Hypothalamus (tissue), 51 donors: ENCODE results near the gene JARID2.
"Not testable (repeated sequence)": the region's sequence is repeated elsewhere in the genome, so short reads cannot be mapped to it uniquely, and the experiment has no call there.

Experiments
- DNase-seq, 51 donors: peaks; one replicate each; lab custom pipeline; 2025; lab: John Stamatoyannopoulos, UW

The JARID2 gene

DNA sequence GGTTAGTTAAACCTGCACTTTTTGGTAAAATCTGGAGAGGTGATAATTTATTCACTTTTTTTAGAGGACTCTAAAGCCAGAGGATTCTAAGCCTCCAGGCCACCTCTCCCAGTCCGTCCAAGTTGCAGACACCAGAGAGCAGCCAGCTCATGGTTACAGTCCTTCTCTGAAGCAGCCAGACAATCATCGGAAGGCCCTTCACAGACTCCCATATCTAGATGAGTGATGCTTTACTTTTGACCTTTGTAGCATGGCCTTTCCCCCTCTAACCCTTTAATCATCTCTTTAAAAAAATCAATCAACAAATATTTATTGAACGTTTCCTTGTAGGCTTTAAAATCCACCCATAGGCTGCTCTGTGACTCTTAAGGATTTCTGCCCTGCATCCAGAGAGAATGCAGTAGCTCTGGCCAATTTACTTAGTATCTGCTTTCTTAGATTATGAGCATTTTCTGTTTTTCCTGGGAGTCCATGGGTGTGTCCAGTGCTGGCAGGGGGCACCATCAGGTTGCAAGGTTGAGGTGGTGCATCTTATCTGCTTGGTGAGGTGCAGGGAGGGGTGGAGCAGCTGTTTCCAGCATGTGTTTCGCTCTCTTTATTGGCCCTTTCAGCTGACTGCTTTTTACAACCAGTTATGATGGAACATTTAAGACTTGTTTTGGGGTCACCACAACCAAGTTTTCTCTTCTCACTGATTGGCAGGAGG is 58.6 kb downstream of the JARID2 start:
- no peak for DNase-seq

DNA sequence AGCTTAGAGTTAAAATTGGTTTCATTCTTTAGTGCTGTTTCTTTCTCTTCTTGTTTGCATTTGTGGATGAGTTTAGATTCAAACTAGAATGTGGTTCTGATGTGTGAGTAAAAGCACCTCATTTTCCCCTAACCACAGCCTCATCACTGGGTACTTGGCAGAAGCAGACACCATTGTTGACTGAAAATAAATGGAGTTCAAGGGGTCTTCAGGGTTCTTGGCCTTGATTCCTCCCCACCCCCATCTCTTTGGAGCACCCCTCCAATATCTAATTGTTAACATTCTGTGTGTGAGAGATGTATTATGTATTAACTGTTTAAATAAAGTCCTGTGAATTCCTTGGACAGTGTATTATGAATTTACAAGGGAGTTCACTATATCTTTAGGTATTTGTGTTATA is 59.6 kb downstream of the JARID2 start:
- DNase-seq: no peak

DNA sequence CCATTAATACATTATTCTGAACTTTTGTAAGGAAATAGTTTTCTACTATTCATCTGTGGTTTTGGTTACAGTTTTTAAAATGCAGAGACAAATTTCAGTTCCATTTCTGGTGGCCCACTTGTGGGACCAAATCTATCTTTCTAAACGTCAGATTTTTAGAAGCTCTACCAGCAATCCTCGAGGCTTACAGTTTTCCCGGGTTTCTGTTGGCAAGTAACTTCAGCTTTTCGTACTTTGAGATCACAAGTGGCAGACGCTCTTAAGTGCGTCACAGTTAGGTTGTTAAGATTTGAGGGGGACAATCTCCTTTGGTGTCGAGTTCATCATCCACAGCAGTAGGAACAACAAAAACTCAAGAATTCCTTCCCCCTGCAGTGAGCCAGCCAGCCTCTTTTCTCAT is 60.0 kb downstream of the JARID2 start:
- DNase-seq: no peak

DNA sequence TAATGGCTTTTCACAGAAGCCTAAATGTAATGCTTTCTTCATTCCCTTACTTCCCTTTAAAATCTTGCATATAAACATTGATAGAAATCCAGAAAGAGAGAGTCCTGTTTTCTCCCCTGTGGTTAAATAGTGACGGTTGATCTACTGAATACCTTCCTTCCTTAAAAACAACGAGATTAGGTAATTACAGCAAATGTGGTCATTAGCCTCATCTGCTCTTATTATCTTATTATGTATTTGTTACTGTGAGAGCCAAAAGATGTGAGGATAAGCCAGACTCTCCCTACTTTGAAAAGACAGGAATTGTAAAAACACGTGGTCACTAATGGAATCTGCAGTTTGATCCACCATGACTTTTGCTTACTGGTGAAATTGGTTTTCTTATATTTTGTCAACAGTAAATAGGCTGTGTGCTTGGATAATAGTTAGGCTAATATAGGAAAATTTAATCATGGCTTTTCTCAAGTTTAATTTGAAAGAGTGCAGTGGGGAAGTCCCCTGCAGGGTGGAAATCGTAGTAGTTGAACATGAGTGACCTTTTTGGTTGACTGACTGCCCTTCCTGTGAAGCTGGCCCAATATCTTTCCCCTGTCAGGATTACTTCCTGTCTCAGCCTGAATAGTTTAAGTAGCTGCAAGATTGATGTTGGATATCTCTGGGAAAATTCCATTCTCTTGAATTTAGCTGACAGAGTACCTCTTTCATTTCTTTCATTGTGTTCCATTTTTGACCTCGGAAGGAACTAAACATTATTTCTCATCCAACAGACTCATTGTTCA is 62.8 kb downstream of the JARID2 start:
- no peak for DNase-seq

DNA sequence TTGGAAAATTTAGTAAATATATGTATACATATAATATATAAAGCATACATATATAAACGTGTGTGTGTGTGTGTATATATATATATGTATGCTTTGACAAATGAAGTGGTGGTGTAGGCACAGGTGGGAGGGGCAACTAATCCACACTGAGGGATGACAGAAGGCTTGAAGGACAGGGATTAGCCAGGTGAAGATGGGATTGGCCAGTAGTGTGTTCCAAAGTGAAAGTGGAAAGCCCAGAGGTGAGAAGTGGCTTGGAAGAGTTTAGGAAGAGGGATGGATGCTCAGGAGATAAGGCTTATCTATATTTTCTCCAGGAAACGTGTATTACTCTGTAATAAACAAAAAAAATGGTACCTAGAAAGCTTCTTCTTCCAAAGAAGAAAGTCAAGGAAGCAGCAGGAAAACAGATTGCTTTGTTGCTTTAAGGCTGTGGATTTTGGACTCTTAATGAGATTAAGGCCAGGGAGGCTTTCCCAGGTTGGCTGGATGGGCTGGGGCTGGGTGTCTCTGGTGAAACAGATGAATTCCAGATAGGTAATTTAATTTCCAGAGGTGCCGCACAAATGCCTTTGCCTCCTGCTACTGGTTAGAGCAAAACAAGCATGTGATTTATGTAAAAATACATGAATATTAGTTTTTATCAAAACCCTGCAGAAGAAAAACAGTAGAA is 63.9 kb downstream of the JARID2 start:
- no peak for DNase-seq

DNA sequence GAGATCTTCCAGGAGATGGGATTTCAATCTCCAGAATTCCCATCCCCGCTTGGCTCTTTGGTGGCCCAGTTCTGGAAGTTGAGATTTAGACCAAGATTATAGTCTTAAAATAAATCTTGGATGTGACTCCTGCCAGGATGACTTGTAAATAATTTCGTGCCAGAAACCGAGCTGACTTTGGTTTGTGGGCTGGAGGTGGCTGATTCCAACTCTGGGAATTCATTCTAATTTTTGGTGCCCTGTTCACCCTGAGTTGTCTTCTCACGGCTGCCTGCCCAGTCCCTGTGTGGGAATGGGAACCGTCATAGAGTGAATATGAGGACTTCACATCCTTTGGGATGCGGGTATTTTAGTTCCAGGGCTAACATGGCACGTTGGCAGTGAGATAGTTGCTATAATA is 64.8 kb downstream of the JARID2 start:
- DNase-seq: no peak

DNA sequence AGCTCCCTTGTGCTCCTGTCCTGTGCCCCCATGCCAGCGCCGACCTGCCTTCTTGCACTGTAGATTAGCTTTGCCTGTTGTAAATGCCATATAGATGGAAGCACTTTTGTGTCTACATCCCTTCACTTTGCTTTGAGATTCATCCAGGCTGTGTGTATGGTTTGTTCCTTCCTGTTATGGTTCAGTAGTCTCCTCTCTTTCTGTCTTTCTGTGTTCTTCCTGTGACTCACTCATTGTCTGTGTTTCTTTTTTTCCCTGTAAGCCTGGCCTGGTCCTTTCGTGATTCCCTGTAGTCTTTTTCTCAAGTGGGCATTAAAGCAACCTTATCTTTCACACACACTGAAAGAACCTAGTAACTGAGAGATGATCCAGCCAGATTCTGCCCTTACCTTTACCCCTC is 66.6 kb downstream of the JARID2 start:
- DNase-seq: no peak

DNA sequence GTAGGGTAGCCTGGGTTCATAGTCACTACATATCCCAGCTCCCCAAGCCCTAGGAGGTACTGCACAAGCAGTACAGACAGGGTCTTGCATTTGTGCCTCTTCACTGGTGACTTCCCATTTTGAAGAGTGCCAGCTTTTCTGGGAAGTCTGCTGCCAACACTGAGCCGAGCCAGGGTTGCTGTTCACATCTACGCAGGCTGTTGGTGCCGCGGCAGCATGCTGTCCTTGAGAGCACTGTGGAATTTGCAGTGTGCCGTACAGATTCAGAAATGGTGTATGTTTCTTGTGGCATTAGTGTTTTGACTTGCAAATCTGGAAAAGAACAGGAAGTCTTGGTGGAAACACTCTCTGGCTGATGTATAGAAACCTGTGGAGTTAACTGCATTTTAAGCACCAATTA is 67.5 kb downstream of the JARID2 start:
- peak in 36 of 51 donors; percentile 11 to 74 (median 49) for DNase-seq

DNA sequence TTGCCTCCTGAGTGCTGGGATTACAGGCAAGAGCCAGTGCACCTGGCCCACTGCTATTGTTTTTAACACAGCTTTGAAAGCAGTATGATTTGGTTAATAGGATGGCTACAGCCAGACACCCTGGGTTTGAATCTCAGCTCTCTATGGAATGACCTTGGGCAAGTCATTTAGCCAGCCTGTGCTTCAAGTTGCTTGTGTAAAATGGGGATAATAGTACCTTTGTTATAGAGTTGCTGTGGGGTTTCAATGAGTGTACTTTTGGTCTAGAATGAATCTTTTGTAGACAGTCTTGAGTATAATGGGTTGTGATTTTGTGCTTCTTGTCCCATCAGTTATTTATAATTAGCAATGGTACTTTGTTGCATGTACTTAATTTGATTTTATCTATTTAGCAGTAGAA is 70.9 kb downstream of the JARID2 start:
- no peak for DNase-seq

DNA sequence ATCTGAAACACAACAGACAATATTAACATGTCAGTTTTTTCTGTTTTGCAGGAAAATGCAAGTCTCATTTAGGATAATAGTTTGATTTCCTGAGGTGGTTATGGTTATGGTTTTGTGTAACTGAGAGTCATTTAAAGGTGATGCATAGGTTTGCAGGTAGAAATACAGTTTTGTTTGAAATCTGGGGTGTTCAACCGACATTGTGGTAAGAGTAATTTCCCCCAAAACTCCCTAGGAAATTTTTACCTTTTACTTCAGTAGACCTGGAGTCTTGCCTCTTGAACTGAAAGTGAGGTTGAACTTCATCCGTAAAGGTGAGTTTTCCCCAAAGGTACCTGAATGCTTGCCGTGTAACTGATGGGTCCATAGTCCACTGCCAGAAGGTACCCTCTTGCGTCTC is 71.4 kb downstream of the JARID2 start:
- DNase-seq: no peak

DNA sequence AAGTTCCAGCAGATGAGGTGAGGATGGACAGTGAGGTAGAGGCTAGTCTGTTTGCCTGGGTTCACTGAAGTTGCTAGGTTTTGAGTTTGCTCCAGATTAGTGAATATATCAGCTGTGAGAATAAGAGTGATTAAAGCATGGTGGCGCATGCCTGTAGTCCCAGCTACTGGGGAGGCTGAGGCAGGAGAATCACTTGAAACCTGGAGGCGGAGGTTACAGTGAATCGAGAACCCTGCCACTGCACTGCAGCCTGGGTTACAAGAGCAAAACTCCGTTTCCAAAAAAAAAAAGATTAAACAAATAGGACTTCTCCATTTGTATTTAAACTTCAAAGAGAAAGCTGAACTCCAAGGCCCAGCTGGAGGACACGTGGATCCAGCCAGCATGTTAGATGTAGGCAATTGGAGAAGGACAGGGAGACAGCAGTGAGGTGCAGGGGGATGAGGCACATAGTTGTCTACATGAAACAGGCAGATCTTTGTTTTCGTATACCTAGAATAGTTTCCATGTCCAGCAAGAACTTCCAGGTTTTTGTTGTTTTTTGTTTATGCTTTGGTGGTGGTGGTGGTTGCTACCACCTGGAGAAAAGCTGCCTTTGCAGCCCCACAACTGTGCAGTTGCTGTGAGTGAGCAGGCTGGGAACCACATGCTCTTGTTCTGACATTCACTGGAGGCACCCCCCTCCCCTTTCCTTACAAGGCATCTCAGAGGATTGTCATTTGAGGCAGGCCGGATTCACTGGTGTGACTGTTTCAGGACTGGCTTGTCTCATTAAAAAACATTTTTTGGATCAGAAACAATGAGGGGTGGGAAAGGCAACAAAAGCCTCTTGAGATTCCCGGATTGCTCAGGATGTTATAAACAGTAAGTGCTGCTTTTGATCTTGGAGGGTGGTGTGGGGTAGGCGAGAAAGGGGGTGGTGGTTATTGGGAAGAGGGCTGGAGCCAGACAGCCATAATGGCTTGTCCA is 72.3 kb downstream of the JARID2 start:
- peak in 2 of 51 donors; percentile 11 to 15 for DNase-seq

DNA sequence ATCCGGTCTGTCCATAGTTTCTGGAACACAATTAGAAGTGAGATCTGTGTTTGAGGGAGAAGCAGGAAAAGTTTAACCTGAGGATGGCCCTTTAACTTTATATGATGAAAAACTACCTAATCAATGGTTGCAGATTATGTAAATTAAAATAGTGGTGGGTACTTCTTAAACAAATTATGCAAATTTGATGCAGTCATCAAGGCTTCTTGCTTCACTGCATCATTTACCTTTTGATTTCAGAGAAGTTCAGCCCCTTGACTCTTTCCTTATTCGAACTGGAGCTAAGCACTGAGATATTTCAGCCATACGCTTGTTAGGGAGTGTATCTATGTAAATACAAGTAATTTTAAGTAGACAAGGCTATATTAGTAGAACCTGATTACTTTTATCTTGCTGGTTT is 73.8 kb downstream of the JARID2 start:
- DNase-seq: no peak

DNA sequence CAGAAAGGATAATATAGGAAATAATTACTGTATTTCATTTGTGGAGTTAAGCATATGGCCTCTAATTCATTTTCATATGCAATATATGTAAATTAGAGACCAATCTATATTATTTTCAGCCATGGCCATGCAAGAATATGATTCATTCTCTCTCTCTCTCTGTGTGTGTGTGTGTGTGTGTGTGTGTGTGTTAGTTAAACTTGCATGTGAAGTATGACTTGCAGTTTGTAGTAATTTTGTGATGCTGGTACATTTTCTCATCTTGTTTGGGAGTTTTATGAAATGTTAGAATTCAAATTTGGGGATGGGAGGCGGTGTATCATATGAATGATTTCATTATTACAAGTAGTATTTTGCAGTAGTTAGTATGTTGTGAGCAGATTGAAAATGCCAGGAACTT is 74.8 kb downstream of the JARID2 start:
- DNase-seq: no peak

DNA sequence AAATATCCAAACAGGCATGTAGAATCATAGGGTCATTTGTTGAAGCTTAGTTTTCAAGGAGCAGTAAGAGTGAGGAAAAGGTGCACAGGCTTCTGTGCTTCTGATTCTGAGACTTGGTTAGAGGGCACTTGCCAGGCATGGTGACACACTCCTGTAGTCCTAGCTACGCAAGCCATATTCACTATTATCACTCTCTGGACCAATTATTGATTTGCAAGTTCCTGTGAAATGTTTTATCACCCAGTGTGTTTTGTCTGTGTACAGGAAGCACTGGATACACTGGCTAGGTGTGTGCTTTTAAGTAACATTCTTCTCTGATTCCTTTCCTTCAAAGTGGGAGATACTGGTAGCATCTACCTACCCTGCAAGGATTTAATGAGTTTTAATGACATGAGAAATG is 76.3 kb downstream of the JARID2 start:
- DNase-seq: no peak

DNA sequence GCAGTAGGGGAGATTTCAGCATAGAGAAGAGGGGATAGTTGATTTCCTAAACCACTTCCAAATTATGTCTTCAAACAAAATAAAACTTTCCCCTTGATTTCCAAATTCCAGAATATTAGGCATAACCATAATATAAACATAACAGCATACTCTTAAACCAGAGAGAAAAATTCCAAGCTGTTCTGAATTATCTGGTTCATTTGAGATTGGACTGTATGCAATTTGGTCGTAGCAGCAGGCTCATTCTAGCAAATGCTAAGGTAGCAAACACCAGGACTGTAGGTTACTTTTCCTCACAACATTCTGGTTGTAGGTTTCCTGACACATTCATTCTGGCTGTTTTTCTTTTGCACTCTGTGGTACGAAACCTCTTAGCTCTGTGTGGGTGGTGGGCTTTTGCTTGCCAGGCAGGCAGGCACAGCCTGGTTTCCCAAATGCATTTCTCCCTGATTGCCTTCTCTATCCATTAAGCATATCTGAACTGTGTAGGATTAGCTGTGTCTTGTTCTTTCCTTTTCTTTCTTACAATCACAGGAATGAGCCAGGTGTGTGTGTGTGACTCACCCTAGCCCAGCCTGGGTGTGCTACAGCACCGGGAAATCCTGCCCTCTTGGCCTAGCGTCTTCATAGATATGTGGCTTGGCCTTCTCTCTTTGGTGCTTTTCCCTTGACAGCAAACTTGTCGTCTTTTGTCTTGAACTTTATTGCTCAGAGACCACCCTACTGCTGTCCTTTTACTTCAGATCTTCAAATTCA is 77.1 kb downstream of the JARID2 start:
- DNase-seq: no peak

DNA sequence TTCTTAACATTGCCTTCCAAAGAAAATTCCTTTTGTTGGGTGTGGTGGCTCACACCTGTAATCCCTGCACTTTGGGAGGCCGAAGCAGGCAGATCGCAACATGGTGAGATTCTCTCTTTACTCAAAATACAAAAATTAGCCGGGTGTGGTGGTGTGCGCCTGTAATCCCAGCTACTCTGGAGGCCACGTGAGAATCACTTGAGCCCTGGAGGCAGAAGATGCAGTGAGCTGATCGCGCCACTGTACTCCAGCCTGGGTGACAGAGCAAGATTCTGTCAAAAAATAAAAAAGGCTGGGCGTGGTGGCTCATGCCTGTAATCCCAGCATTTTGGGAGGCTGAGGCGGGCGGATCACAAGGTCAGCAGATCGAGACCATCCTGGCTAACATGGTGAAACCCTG is 77.7 kb downstream of the JARID2 start:
- not testable (repeated sequence) for DNase-seq

DNA sequence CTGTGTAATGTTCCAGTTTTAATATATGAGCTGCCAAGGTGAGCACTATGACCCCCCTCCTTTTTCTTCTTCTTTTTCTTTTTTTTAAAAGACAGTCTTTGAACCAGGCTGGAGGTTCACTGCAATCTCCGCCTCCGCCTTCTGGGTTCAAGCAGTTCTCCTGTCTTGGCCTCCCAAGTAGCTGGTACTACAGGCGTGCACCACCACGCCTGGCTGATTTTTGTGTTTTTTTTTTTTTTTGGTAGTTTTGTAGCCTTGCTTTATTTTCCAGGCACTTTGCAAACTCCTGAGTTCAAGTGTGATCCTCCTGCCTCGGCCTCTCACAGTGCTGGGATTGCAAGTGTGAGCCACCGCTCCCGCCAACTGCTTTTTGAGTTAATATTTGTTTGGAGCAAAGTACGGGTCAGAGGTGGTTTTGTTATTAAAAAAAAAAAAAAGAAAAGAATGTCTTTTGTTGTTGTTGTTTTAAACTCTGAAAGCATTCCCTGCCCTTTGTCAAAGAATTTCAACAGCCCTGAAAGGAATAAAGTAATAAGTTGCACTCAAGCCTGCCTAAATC is 78.6 kb downstream of the JARID2 start:
- no peak for DNase-seq

DNA sequence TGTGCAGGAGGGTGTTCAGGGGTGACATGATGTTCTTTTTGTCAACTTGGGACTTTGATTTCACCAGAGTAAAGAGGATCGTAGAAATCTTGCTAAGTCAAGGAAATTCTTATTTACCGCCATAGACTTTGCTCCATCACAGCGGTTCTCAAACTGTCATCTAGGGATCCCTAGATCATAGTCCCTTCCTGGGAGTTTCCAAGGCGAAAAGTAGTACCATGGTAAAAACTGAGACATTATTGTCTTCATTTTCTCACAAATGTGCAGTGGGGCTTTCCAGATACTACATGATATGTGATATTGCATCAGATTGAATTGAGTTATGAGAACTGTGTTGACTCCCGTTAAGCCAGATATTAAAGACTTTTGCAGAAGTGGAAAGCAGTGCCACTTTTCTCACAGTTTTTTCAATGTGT is 79.7 kb downstream of the JARID2 start:
- no peak for DNase-seq

DNA sequence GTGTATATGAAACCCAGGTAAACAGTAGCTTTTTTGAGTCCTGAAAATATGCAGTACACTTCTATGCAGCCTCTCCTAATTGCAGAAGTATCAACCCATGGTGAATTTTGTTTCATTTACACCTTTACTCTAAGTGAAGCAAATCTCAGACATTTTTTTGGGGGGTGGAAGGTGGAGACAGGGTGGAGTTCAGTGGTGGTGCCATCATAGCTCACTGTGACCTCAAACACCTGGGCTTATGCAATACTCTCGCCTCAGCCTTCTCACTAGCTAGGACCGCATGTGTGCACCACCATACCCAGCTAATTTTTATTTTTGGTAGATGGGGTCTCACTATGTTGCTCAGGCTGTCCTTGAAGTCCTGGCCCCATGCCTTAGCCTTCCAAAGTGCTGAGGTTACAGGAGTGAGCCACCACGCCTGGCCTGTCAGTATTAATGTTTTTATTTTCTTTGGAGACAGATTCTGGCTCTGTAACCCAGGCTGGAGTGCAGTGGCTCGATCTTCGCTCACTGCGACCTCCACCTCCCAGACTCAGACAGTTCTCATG is 80.3 kb downstream of the JARID2 start:
- no peak for DNase-seq
